ENCODE measurements around the gene ZMYM5. TPM values are rescaled to one million over a fixed set of nuclear protein-coding genes. Genes with fewer than 3 reads are reported as not detected.

Gene ZMYM5
- total and polyA plus RNA-seq, 2 of the 8 experiments (the other 6 are each of a cell fraction or from before 2014, with no cell fraction given), result 4.9 to 7.9 TPM

DNA sequence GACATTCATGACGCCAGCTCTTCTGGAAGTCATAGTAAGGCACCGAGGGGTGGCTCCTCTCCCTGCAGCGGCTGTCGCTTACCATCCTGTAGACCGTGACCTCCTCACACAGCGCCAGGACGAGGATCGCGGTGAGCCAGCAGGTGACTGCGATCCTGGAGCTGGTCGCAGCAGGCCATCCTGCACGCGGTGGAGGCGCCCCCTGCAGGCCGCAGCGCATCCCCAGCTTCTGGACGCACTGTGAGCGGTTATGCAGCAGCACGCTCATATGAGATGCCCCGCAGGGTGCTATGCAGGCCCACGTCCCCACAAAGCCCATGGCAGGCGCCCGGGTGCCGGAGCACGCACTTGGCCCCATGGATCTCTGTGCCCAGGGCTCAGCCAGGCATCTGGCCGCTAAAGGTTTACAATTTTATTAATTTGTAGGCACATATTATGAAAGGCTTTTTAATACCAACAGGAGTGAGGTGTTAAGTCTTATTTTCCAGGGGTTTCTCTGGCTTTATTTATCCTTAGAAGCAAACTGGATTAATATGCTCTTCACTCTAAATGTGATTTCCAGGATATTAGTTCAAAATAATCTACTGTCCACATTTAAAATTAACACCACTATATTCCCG, 45.1 kb downstream of the ZMYM5 start (continued):
- peak; percentile 92 for TF ChIP-seq RAD21 (IDR thresholded peaks at IDR 0.05 in 1 of 2, conservative IDR thresholded peaks at IDR 0.05 in 1 of 2; ENCODE audit: low read depth in 2 of 2, low read length in 2 of 2)
- no peak for TF ChIP-seq BCL11A (IDR thresholded peaks at IDR 0.05; ENCODE audit: low read depth in 2 of 2, low read length in 2 of 2)
- no peak for TF ChIP-seq RNF2 (IDR thresholded peaks at IDR 0.05; ENCODE audit: borderline replicate concordance, low read depth, low read length, missing control alignments, poor library complexity, severe bottlenecking)
- no peak for TF ChIP-seq SIRT6 (IDR thresholded peaks at IDR 0.05; ENCODE audit: low read length)
- TF ChIP-seq CHD2 (IDR thresholded peaks at IDR 0.05; ENCODE audit: low read length), result no peak
- TF ChIP-seq PHF8 (conservative IDR thresholded peaks at IDR 0.05; ENCODE audit: low read depth, low read length), result no peak
- TF ChIP-seq BRCA1 (IDR thresholded peaks at IDR 0.05; ENCODE audit: low read depth, low read length), result no peak
- no peak for TF ChIP-seq SRF (IDR thresholded peaks at IDR 0.05; ENCODE audit: low read depth, low read length)
- TF ChIP-seq TCF12 (IDR thresholded peaks at IDR 0.05; ENCODE audit: low read depth, low read length), result no peak
- TF ChIP-seq EP300 (IDR thresholded peaks at IDR 0.05; ENCODE audit: borderline replicate concordance in 1 of 2, low read depth in 2 of 2, low read length in 2 of 2), result no peak
- TF ChIP-seq HDAC2 (IDR thresholded peaks at IDR 0.05; ENCODE audit: borderline replicate concordance in 1 of 2, low read depth in 2 of 2, low read length in 2 of 2), result no peak
- no peak for TF ChIP-seq KDM5A (IDR thresholded peaks at IDR 0.05; ENCODE audit: low read length)
- no peak for TF ChIP-seq EZH2 (IDR thresholded peaks at IDR 0.05; ENCODE audit: low read depth, low read length, severe bottlenecking)
- no peak for TF ChIP-seq ASH2L (IDR thresholded peaks at IDR 0.05; ENCODE audit: low read length)
- peak; percentile 32; the same call in 1 of the 2 replicates for TF ChIP-seq YY1 (IDR thresholded peaks at IDR 0.05; ENCODE audit: low read depth, low read length)
- TF ChIP-seq, protein P1, sequence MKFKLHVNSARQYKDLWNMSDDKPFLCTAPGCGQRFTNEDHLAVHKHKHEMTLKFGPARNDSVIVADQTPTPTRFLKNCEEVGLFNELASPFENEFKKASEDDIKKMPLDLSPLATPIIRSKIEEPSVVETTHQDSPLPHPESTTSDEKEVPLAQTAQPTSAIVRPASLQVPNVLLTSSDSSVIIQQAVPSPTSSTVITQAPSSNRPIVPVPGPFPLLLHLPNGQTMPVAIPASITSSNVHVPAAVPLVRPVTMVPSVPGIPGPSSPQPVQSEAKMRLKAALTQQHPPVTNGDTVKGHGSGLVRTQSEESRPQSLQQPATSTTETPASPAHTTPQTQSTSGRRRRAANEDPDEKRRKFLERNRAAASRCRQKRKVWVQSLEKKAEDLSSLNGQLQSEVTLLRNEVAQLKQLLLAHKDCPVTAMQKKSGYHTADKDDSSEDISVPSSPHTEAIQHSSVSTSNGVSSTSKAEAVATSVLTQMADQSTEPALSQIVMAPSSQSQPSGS (IDR thresholded peaks at IDR 0.05; ENCODE audit: low read length), result no peak
- no peak for TF ChIP-seq MAFK (IDR thresholded peaks at IDR 0.05; ENCODE audit: low read depth, low read length)
- TF ChIP-seq FOSL1 (IDR thresholded peaks at IDR 0.05; ENCODE audit: insufficient read depth, low read depth, low read length), result no peak
- no peak for TF ChIP-seq CHD1 (IDR thresholded peaks at IDR 0.05; ENCODE audit: low read depth, low read length)
- no peak for TF ChIP-seq KDM1A (IDR thresholded peaks at IDR 0.05; ENCODE audit: borderline replicate concordance, low read length)
- TF ChIP-seq, protein P2, sequence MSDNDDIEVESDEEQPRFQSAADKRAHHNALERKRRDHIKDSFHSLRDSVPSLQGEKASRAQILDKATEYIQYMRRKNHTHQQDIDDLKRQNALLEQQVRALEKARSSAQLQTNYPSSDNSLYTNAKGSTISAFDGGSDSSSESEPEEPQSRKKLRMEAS (IDR thresholded peaks at IDR 0.05), result peak; percentile 84
- peak; percentile 84 for TF ChIP-seq CREB1 (IDR thresholded peaks at IDR 0.05)

All from H1 (cell line).